Stimulated activated naive CD4-positive, alpha-beta T cell treated with Interleukin-2 at 50 U/mL for 16 hours (primary cell): ENCODE data around the gene RAB11FIP4.

ENCODE experiments used
- DNase-seq: peaks from one replicate; lab custom pipeline; 2025; lab: John Stamatoyannopoulos, UW

RAB11FIP4 gene

GRCh38 chr17:31525801-31526549 is 134.5 kb downstream of the RAB11FIP4 start:
- DNase-seq, result no peak

GRCh38 chr17:31527606-31528005 is 136.1 kb downstream of the RAB11FIP4 start:
- DNase-seq, result no peak

GRCh38 chr17:31528291-31528874 is 136.9 kb downstream of the RAB11FIP4 start:
- no peak for DNase-seq

- no peak for DNase-seq
These were observed 138.4 kb downstream of the RAB11FIP4 start for GRCh38 chr17:31529841-31530251.

- no peak for DNase-seq
These were observed 139.0 kb downstream of the RAB11FIP4 start for GRCh38 chr17:31530391-31530985.

GRCh38 chr17:31531336-31531980 is 140.0 kb downstream of the RAB11FIP4 start:
- no peak for DNase-seq

GRCh38 chr17:31532081-31532480 is 140.6 kb downstream of the RAB11FIP4 start:
- DNase-seq, result no peak

- DNase-seq, result no peak
These were observed 141.1 kb downstream of the RAB11FIP4 start for GRCh38 chr17:31532526-31532925.

GRCh38 chr17:31533546-31534155 is 142.2 kb downstream of the RAB11FIP4 start:
- DNase-seq, result peak; percentile 16

GRCh38 chr17:31534223-31534888 is 142.9 kb downstream of the RAB11FIP4 start:
- no peak for DNase-seq

- DNase-seq, result no peak
These were observed 144.1 kb downstream of the RAB11FIP4 start for GRCh38 chr17:31535581-31535981.

- no peak for DNase-seq
These were observed 145.0 kb downstream of the RAB11FIP4 start for GRCh38 chr17:31536451-31536850.

- DNase-seq, result no peak
These were observed 146.1 kb downstream of the RAB11FIP4 start for GRCh38 chr17:31537565-31538011.

- DNase-seq, result no peak
These were observed 146.7 kb downstream of the RAB11FIP4 start for GRCh38 chr17:31538080-31538762.

- DNase-seq, result no peak
These were observed 149.3 kb downstream of the RAB11FIP4 start for GRCh38 chr17:31540602-31541307.

GRCh38 chr17:31541559-31541958 is 150.1 kb downstream of the RAB11FIP4 start:
- DNase-seq, result no peak

- no peak for DNase-seq
These were observed 152.7 kb downstream of the RAB11FIP4 start for GRCh38 chr17:31544186-31544585.

GRCh38 chr17:31546650-31547049 is 155.2 kb downstream of the RAB11FIP4 start:
- no peak for DNase-seq

- no peak for DNase-seq
These were observed 157.2 kb downstream of the RAB11FIP4 start for GRCh38 chr17:31548709-31549108.

- DNase-seq, result peak; percentile 43
These were observed 157.6 kb downstream of the RAB11FIP4 start for GRCh38 chr17:31549121-31549524.
